H1 (cell line): ENCODE measurements around the gene FES.

Source experiments
- BRCA1 ChIP-seq: IDR thresholded peaks from 2 replicates; pipeline ENCODE4 v1.6.1; 2012; ENCODE audit warnings: low read depth, low read length, improper control_type of control experiment
- GABPA ChIP-seq: IDR thresholded peaks from 2 replicates; pipeline ENCODE4 v1.6.1; 2011; ENCODE audit warnings: mild to moderate bottlenecking, low read length, moderate library complexity, borderline replicate concordance; ENCODE audit not compliant: insufficient read depth
- GTF2F1 ChIP-seq: IDR thresholded peaks from 2 replicates; pipeline ENCODE4 v1.6.1; 2012; ENCODE audit warnings: low read depth, low read length, improper control_type of control experiment, borderline replicate concordance
- JUN ChIP-seq: IDR thresholded peaks from 2 replicates; pipeline ENCODE4 v1.6.1; 2011; ENCODE audit warnings: low read depth, mild to moderate bottlenecking, improper control_type of control experiment, low read length
- JUND ChIP-seq: IDR thresholded peaks from 2 replicates; pipeline ENCODE4 v1.6.1; 2011; ENCODE audit warnings: mild to moderate bottlenecking, improper control_type of control experiment, low read length
- KDM1A ChIP-seq: fragments of 200-600, 300-600 bp; sonication (generic); IDR thresholded peaks from 2 replicates; pipeline ENCODE4 v1.7.1; 2016; ENCODE audit warnings: mild to moderate bottlenecking, low read length, borderline replicate concordance
- POLR2A ChIP-seq, 2 experiments: IDR thresholded peaks; 1 replicate in 1 of 2; 2 replicates in 1 of 2; pipeline ENCODE4 v1.6.1; 2011; ENCODE audit warnings: low read depth in 2 of 2, low read length in 2 of 2, mild to moderate bottlenecking in 2 of 2; ENCODE audit errors: control extremely low read depth in 1 of 2
- RNF2 ChIP-seq: fragments of 200-900, 300-1000 bp; sonication (generic); IDR thresholded peaks from 2 replicates; pipeline ENCODE4 v1.7.1; 2016; ENCODE audit warnings: borderline replicate concordance, low read depth, mild to moderate bottlenecking, antibody characterized with exemption, low read length; ENCODE audit not compliant: poor library complexity, severe bottlenecking; ENCODE audit errors: missing control alignments
- SIN3A ChIP-seq, 2 experiments: IDR thresholded peaks in 1 of 2; conservative IDR thresholded peaks in 1 of 2; 2 replicates each; pipeline ENCODE4 v1.6.1; 2011 to 2012; ENCODE audit warnings: low read length in 2 of 2, improper control_type of control experiment in 1 of 2, low read depth in 1 of 2, mild to moderate bottlenecking in 1 of 2
- SIX5 ChIP-seq: IDR thresholded peaks from 2 replicates; pipeline ENCODE4 v1.6.1; 2011; ENCODE audit warnings: mild to moderate bottlenecking, low read depth, low read length
- YY1 ChIP-seq: IDR thresholded peaks from 2 replicates; pipeline ENCODE4 v1.6.1; 2011; ENCODE audit warnings: low read depth, mild to moderate bottlenecking, low read length
- TF ChIP-seq, protein P1 (sequence below), 3 experiments: IDR thresholded peaks; 1 replicate in 2 of 3; 2 replicates in 1 of 3; pipeline versions ENCODE4 v1.5.1 to v1.6.1; 2011; ENCODE audit warnings: low read length in 3 of 3, mild to moderate bottlenecking in 3 of 3, inconsistent platforms in 2 of 3, low read depth in 1 of 3, moderate library complexity in 1 of 3; ENCODE audit not compliant: insufficient read depth in 1 of 3; ENCODE audit errors: control extremely low read depth in 1 of 3
- TF ChIP-seq, protein P2 (sequence below): IDR thresholded peaks from 2 replicates; pipeline ENCODE4 v1.6.1; 2012; ENCODE audit warnings: low read length, inconsistent platforms
- TF ChIP-seq, protein P3 (sequence below): IDR thresholded peaks from 2 replicates; pipeline ENCODE4 v1.6.1; 2011; ENCODE audit warnings: low read depth, mild to moderate bottlenecking, low read length; ENCODE audit not compliant: insufficient read depth

DNA sequence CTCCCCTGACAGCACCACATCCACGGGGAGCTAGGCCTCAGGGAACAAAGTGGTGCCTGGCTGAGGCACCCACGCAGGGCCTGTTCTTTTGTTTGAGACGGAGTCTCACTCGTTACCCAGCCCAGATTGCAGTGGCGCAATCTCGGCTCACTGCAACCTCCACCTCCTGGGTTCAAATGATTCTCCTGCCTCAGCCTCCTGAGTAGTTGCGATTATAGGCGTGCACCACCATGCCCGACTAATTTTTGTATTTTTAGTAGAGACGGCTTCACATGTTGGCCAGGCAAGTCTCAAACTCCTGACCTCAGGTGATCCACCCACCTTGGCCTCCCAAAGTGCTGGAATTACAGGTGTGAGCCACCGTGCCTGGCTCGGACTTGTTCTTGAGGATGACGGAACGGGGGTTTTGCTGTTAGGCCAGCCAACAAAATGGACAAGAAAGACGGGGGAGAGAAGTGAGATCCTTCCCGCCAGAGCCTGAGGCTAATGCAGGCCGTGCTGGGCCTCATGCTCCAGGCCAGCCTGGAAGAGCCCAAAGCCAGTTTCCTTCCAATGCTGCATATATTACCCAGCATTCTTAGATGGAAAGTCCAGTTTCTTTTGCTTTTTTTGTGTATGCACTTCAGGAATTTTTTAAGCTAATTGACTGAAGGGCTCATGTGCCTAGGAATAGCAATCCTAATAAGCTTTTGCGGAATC, 44.0 kb upstream of the FES start:
- TF ChIP-seq GABPA = no peak
- no peak for TF ChIP-seq KDM1A
- TF ChIP-seq POLR2A (IDR thresholded peaks at IDR 0.05; ENCODE audit: control extremely low read depth in 1 of 2, low read depth in 2 of 2, low read length in 2 of 2) = no peak
- TF ChIP-seq RNF2 = no peak
- no peak for TF ChIP-seq SIN3A (conservative IDR thresholded peaks at IDR 0.05 in 1 of 2, IDR thresholded peaks at IDR 0.05 in 1 of 2; ENCODE audit: low read depth in 1 of 2, low read length in 2 of 2)
- TF ChIP-seq, protein P1, sequence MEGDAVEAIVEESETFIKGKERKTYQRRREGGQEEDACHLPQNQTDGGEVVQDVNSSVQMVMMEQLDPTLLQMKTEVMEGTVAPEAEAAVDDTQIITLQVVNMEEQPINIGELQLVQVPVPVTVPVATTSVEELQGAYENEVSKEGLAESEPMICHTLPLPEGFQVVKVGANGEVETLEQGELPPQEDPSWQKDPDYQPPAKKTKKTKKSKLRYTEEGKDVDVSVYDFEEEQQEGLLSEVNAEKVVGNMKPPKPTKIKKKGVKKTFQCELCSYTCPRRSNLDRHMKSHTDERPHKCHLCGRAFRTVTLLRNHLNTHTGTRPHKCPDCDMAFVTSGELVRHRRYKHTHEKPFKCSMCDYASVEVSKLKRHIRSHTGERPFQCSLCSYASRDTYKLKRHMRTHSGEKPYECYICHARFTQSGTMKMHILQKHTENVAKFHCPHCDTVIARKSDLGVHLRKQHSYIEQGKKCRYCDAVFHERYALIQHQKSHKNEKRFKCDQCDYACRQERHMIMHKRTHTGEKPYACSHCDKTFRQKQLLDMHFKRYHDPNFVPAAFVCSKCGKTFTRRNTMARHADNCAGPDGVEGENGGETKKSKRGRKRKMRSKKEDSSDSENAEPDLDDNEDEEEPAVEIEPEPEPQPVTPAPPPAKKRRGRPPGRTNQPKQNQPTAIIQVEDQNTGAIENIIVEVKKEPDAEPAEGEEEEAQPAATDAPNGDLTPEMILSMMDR (IDR thresholded peaks at IDR 0.05; ENCODE audit: control extremely low read depth in 1 of 3, insufficient read depth in 1 of 3, low read depth in 1 of 3, low read length in 3 of 3) = no peak
- TF ChIP-seq GTF2F1 = no peak
- no peak for TF ChIP-seq JUN
- TF ChIP-seq SIX5 = no peak
- TF ChIP-seq YY1 = no peak
- TF ChIP-seq JUND = no peak
- TF ChIP-seq, protein P2, sequence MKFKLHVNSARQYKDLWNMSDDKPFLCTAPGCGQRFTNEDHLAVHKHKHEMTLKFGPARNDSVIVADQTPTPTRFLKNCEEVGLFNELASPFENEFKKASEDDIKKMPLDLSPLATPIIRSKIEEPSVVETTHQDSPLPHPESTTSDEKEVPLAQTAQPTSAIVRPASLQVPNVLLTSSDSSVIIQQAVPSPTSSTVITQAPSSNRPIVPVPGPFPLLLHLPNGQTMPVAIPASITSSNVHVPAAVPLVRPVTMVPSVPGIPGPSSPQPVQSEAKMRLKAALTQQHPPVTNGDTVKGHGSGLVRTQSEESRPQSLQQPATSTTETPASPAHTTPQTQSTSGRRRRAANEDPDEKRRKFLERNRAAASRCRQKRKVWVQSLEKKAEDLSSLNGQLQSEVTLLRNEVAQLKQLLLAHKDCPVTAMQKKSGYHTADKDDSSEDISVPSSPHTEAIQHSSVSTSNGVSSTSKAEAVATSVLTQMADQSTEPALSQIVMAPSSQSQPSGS = no peak
- TF ChIP-seq, protein P3, sequence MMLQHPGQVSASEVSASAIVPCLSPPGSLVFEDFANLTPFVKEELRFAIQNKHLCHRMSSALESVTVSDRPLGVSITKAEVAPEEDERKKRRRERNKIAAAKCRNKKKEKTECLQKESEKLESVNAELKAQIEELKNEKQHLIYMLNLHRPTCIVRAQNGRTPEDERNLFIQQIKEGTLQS = no peak
- TF ChIP-seq BRCA1 = no peak
